Inflammatory macrophage treated with lipopolysaccharide for 1 hour (primary cell): ENCODE results near the gene IGF2BP1.
"Not testable (repeated sequence)": the region's sequence is repeated elsewhere in the genome, so short reads cannot be mapped to it uniquely, and the experiment has no call there.

Experiments
- DNase-seq, 2 donors: peaks; one replicate each; pipeline ENCODE4 v3.0.0-alpha.2; 2020 to 2022

IGF2BP1 gene

GRCh38 chr17:49020609-49021008, 23.4 kb downstream of the IGF2BP1 start:
- DNase-seq: no peak

DNA sequence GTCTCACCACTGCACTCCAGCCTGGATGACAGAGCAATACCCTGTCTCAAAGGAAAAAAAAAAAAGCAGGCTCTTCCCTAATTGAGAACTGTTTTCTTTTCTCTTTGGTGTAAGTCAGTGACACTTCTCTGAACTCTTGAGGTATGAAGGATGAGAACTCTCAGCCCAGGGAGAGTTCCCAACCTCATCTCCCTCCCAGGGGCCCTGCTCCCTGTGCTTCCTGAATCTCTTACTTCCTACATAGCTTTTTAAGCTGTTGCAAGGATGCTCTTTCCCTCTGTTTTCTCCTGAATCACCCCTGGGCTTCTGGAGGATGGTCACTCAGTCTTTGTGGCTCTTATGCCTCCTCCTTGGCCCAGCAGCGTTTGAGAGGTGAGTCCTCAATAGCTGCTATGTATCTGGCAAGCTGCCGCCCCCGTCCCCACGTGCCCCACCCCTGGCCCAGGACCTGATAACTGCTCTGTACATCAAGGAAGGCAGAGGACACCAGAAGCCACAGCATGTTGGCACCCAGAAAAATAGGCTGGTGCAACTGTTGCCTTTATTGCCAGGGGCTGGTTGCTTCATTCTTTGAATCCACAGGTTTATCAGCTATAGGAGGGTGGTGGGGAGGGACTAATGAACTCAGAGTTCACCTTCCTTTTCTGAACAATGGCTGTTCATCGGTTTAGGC, 24.0 kb downstream of the IGF2BP1 start:
- no peak for DNase-seq

- DNase-seq: no peak
These were observed 24.6 kb downstream of the IGF2BP1 start for GRCh38 chr17:49021768-49022103.

DNA sequence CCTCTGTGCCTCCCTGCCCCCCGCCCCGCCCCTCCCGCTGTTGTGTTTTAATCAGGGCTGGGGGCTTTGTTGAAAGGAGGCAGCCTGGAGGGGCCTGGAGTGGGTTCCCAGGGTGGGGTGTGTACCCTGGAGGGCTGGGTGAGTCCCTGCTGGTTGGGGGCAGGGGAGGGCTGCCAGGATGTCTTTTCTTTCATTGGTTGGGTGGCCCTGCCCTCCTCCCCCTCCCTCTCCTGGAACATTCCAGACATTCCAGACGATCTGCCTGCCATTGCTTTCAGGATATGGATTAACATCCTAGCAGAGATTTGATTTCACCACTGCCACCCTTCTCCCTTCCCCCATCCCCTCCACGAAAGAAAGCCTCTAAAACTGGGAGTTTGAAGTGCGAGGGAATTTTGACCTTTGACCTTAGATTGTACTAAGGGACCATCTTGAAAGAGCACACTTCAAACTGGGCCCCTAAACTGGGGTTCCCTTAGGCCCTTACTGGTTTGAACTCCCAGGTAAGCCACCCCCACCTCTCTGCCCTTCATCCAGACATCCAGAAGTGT, 25.3 kb downstream of the IGF2BP1 start:
- no peak for DNase-seq

DNA sequence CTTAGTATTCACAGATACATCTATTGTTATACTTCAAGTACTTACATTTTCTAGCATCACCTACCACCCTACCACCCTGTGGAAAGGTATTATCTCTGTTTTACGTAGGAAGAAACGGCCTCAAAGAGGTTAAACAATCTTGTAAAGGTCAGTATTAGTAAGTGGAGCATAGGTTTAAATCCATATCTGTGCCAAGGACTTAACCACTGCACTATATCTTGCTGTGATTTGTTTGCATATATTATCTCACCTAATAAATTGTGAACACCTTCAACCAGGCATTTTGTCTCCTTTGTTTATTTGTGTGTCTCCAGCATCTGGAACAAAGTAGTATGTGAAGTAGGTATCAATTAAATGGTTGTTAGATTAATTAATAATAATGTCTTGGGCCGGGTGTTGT, 27.3 kb downstream of the IGF2BP1 start:
- DNase-seq: no peak

DNA sequence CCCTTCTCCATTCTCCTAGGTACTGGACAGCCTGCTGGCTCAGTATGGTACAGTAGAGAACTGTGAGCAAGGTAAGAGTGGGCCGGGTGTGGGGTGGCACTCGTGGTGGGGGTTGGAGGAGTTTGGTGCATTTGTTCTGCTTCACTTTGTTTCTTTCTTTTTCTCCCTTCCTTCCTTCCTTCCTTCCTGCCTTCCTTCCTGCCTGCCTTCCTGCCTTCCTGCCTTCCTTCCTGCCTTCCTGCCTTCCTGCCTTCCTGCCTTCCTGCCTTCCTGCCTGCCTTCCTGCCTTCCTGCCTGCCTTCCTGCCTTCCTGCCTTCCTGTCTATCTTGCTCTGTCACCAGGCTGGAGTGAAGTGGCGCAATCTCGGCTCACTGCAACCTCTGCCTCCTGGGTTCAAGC, 29.3 kb downstream of the IGF2BP1 start:
- not testable (repeated sequence) for DNase-seq

- DNase-seq: no peak
These were observed 31.1 kb downstream of the IGF2BP1 start for GRCh38 chr17:49028271-49028670.

DNA sequence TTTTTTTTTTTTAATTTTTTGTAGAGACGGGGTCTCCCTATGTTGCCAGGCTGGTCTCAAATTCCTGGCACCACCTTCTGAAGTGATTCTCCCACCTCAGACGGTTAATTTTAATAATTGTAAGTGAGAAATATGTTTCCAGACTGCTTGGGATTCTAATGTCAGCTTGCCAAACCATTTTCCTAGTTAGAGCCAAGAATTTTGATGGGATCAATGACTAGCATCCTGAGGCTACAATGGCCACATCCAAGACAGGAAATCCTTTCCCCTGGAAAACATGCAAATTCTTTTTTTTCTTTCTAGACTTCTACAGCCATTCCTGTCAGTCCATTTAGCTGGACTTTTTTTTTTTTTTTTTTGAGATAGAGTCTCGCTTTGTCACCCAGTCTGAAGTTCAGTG, 32.6 kb downstream of the IGF2BP1 start:
- no peak for DNase-seq

DNA sequence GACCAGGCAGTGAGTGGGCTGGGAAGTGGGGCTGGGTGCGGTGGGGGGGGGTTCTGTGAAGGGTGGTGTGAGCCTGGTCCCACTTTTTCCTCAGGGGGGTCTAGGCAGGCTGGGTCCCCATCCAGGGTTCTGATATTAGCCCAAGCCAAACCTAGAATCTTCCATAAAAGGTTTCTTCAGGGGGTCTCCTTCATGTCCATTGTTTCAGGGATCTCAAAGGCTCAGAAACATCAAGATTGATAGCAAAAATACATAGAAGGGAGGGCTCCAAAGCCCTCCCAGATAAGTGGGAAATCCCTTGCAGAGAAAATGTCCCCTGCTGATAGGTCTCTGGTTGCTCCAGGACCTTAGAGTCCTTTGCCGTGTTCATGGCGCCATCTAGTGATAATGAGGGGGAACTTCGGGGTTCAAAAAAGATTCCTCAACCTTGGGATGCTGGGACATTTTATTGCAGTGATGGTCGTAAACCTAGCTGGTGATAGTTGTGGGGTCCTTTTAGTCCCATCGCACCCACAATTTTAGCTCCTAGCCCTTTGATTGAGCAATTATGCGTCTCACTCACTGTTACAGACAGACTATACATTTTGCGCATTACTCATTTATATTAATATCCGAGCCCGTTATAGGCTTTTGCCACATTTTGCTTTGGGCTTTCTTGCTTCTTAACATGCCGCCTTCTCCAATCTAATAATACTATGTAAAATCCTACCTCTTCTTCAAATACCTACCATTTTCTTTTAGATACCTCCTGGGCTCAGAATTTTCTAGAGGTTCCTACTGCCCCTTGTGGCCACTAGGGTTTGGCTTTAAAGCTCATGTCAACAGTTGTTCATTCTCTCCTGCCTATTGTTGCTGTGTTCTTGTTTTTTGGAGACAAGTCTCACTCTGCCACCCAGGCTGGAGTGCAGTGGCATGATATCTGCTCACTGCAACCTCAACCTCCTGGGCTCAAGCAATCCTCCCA, 35.1 kb downstream of the IGF2BP1 start:
- peak; percentile 46 to 89 for DNase-seq

GRCh38 chr17:49035470-49036269, 38.5 kb downstream of the IGF2BP1 start:
- peak in 1 of 2 donors; percentile 24 for DNase-seq

DNA sequence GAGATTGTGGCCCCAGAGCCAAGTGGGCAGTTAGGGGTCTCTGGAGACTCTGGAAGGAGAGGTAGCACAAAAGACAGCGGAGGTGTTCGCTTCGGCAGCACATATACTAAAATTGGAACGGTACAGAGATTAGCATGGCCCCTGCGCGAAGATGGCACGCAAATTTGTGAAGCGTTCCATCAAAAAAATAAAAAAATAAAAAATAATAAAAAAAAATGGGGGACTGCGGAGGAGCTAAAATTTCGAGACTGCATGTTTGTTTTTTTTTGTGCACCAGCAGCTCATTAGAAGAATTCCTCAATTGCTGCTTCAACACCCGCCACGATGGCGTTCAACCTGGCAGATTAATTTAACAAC, 39.1 kb downstream of the IGF2BP1 start:
- DNase-seq: no peak

DNA sequence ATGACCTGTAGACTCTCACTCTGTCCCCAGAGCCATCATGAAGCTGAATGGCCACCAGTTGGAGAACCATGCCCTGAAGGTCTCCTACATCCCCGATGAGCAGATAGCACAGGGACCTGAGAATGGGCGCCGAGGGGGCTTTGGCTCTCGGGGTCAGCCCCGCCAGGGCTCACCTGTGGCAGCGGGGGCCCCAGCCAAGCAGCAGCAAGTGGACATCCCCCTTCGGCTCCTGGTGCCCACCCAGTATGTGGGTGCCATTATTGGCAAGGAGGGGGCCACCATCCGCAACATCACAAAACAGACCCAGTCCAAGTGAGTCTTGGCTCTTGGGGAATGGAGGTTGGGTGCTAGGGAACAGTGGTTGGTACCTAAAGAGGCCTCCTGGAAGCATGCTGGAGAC, 41.0 kb downstream of the IGF2BP1 start:
- no peak for DNase-seq

DNA sequence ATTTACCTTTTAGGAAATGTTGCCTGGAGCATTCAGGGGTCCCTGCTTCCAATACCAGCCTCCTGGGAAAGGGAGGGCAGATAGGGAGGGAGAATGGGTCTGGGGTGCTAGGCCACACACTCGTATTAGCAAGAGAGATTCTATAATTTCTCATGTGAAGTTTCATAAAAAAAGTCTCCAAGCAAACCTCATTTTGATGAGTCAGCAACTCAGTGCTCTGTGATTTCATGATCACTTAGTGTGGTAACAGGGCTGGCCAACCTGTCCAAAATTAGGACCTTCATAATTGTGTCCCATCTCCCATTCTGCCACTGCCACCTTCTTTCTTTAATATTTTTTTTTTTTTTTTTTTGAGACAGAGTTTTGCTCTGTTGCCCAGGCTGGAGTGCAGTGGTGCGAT, 41.4 kb downstream of the IGF2BP1 start:
- DNase-seq: no peak

DNA sequence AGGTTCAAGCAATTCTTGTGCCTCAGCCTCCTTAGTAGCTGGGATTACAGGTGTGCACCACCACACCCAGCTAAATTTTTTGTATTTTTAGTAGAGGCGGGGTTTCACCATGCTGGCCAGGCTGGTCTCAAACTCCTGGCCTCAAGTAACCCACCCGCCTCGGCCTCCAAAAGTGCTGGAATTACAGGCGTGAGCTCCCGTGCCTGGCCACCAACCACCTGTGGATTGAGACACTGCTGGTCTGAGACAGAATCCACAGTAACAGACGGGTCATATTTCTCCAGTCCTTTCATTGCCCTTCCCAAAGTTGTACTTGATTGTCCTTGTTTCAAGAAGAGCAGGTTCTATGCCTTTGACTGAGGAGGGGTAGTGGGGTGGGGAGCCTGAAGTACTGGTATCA, 42.3 kb downstream of the IGF2BP1 start:
- DNase-seq: not testable (repeated sequence)

- DNase-seq: no peak
These were observed 44.3 kb downstream of the IGF2BP1 start for GRCh38 chr17:49041527-49041926.

DNA sequence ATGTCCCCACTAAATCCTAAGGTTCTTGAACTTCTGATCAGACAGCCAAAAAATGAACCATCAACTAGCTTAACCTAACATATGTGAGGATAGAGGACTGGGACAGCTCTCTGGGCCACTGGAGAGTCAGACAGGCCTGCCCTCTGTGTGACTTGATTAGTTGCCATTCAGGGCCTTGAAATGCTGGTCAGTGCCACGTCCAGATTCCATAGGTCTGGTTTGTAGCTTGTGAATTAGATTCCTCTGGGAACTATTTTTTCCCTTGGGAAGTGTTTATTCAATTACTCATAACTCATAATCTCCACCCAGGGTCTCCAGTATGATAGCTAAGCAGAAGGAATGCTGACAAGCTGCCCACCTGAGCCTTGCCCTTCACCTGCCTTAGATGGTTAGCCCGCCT, 48.2 kb downstream of the IGF2BP1 start:
- DNase-seq: no peak

GRCh38 chr17:49046912-49047311, 49.7 kb downstream of the IGF2BP1 start:
- no peak for DNase-seq

DNA sequence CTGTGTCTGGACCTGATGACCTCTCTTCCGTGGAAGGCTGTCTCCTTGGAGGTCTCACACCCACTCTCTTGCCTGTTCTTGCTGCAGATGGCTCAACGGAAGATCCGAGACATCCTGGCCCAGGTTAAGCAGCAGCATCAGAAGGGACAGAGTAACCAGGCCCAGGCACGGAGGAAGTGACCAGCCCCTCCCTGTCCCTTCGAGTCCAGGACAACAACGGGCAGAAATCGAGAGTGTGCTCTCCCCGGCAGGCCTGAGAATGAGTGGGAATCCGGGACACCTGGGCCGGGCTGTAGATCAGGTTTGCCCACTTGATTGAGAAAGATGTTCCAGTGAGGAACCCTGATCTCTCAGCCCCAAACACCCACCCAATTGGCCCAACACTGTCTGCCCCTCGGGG, 52.1 kb downstream of the IGF2BP1 start:
- DNase-seq: no peak

DNA sequence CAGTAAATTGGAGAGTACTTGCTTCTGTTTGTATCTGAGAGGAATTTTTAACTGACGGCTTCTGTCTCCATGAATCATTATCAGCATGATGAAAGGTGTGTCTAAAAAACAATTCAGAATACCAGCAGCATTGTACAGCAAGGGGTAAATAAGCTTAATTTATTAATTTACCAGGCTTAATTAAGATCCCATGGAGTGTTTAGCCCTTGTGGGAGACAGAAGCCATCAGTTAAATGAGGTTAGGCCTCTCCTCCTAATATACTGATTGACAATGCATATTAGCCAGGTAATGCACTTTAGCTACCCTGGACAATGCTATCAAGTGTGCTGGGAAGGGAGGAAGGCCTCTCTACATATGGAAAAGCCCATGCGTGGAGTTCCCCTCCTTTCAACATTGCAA, 53.4 kb downstream of the IGF2BP1 start:
- DNase-seq: no peak

GRCh38 chr17:49051269-49051668, 54.1 kb downstream of the IGF2BP1 start:
- no peak for DNase-seq

DNA sequence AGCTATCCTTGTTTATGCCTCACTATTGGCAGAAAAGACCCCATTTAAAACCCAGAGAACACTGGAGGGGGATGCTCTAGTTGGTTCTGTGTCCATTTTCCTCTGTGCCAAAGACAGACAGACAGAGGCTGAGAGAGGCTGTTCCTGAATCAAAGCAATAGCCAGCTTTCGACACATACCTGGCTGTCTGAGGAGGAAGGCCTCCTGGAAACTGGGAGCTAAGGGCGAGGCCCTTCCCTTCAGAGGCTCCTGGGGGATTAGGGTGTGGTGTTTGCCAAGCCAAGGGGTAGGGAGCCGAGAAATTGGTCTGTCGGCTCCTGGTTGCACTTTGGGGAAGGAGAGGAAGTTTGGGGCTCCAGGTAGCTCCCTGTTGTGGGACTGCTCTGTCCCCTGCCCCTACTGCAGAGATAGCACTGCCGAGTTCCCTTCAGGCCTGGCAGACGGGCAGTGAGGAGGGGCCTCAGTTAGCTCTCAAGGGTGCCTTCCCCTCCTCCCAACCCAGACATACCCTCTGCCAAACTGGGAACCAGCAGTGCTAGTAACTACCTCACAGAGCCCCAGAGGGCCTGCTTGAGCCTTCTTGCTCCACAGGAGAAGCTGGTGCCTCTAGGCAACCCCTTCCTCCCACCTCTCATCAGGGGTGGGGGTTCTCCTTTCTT, 56.1 kb downstream of the IGF2BP1 start:
- DNase-seq: no peak

DNA sequence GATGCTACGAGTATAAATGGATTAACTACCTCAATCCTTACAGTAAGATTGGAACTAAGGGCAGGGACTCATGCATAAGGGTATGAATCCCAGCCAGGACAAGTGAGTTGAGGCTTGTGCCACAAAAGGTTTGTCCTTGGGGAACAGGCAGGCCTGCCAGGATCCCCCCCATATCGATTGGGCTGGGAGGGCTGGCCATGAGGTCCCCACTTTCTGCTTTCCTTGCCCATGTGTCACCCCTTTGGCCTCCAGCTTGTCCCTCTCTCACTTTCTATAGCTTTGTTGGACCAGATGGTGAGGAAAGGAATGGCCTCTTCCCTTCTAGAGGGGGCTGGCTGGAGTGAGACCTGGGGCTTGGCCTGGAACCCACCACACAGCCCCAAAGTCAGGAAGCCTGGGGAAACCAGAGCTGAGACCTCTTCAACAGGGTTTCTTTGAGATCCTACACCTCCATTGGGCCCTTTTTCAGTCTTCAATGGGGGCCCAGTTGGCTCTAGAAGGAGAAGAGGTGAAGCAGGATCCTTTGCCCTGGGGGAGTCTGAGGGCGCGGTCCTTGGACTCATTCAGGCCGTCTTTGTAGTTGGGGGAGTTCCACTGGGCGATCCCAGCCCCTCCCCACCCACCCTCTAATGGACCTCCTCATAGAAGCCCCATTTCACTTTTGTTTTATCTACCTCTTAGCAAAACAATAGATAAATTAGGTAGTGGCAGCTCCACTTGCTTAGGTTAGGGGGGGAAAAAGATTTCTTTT, 57.3 kb downstream of the IGF2BP1 start:
- DNase-seq: no peak
